ENCODE results near the gene ASTN2. TPM values are rescaled to one million over a fixed set of nuclear protein-coding genes. Genes with fewer than 3 reads are reported as not detected.

ASTN2 gene
- total RNA-seq, 2 donors from 2014 or later = 3.7 to 4.8 TPM

- H3K4me1 Mint-ChIP-seq = no peaks in the 10 kb centered on the region
- ATAC-seq (no peak), DNase-seq (no peak)
- H3K27ac Mint-ChIP-seq = no peak overlapping the region
- H3K36me3 Mint-ChIP-seq (ENCODE audit: low read depth) = no peaks in the 10 kb centered on the region
- H3K4me3 Mint-ChIP-seq = no peak overlapping the region
- no peaks in the 10 kb centered on the region for H3K27me3 Mint-ChIP-seq
- H3K9me3 ChIP-seq (ENCODE audit: control insufficient read depth, low read length, poor library complexity, severe bottlenecking) = no peaks in the 10 kb centered on the region
These were observed 40.7 kb downstream of the ASTN2 start for GRCh38 chr9:117374076-117374725.

GRCh38 chr9:117368684-117369230, 46.1 kb downstream of the ASTN2 start:
- Mint-ChIP-seq H3K4me1 (no peaks in the 10 kb centered on the region), H3K36me3 (ENCODE audit: low read depth) (no peaks in the 10 kb centered on the region), H3K27ac (no peak overlapping the region), H3K4me3 (no peak overlapping the region), H3K27me3 (no peaks in the 10 kb centered on the region)
- no peaks in the 10 kb centered on the region for H3K9me3 ChIP-seq (ENCODE audit: control insufficient read depth, low read length, poor library complexity, severe bottlenecking)
- ATAC-seq (no peak), DNase-seq (no peak)

DNA sequence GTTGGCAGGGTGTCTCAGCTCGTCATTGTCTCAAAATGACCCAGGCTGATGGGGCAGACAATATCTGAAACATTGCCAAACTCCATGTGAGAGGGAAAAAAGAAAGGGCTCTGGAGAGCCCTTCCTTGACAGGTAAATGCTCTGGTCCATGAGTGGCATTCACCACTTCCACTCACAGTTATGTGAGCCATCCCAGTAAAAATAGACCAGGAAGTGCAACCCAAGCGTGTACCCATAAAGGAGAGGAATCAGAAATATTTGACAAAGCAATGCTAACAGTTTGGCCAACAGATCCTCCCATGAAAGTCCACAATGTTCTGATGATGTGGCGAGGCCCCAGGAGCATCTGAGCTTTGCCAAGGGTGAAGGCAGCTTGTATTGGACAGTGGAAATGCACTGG, 49.4 kb downstream of the ASTN2 start:
- no peaks in the 10 kb centered on the region for H3K36me3 Mint-ChIP-seq (ENCODE audit: low read depth)
- no peaks in the 10 kb centered on the region for H3K27me3 Mint-ChIP-seq
- no peaks in the 10 kb centered on the region for H3K9me3 ChIP-seq (ENCODE audit: control insufficient read depth, low read length, poor library complexity, severe bottlenecking)
- DNase-seq = no peak
- ATAC-seq = no peak
- no peak overlapping the region for H3K27ac Mint-ChIP-seq
- H3K4me1 Mint-ChIP-seq = no peaks in the 10 kb centered on the region
- H3K4me3 Mint-ChIP-seq = no peak overlapping the region

DNA sequence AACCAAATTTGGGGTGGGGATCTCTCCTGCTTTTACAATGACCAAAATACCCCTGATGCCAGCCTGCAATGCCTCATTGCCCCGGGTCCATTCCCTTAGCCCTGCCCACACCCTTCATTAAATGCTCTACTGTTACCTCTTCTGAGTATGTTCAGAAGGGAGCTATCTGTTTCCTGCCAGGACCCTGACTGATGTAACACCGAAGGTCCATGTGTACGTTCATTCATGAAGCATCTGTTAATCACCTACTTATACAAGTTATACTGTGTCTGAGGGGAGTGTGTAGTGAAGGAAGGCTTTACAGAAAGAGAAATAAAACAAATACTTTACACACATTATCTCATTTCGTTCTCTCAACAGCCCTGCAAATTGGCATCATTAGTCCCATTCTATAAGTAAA, 51.9 kb downstream of the ASTN2 start:
- ATAC-seq = no peak
- no peaks in the 10 kb centered on the region for H3K36me3 Mint-ChIP-seq (ENCODE audit: low read depth)
- no peak overlapping the region for H3K4me3 Mint-ChIP-seq

DNA sequence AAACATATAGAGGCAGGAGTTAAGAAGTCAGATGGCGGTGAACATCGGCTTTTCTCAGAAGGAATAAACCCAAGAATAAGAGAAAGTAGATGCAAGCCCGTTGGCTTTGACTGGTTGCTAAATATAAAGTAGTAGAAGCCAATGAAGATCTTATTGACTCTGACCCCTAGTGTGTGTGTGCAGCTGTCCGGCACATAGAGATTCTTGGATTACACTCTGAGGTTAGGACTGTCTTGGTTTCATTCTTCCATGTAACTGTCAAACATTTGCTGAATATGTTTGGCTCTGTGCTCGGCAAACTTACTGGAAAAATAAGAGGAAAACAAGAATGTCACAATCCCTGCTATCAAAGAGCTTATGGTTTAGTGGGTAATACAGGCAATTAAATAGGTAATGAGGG, 54.9 kb downstream of the ASTN2 start:
- Mint-ChIP-seq H3K4me1 (no peaks in the 10 kb centered on the region), H3K27ac (no peak overlapping the region), H3K36me3 (ENCODE audit: low read depth) (no peaks in the 10 kb centered on the region), H3K27me3 (no peaks in the 10 kb centered on the region), H3K4me3 (no peak overlapping the region)
- H3K9me3 ChIP-seq (ENCODE audit: control insufficient read depth, low read length, poor library complexity, severe bottlenecking) = no peaks in the 10 kb centered on the region
- ATAC-seq (no peak), DNase-seq (no peak)

More for the DNA sequence above, 51.9 kb downstream of the ASTN2 start:
- Mint-ChIP-seq H3K27ac (no peak overlapping the region), H3K27me3 (no peaks in the 10 kb centered on the region), H3K4me1 (no peaks in the 10 kb centered on the region)
- H3K9me3 ChIP-seq (ENCODE audit: control insufficient read depth, low read length, poor library complexity, severe bottlenecking) = no peaks in the 10 kb centered on the region
- no peak for DNase-seq

DNA sequence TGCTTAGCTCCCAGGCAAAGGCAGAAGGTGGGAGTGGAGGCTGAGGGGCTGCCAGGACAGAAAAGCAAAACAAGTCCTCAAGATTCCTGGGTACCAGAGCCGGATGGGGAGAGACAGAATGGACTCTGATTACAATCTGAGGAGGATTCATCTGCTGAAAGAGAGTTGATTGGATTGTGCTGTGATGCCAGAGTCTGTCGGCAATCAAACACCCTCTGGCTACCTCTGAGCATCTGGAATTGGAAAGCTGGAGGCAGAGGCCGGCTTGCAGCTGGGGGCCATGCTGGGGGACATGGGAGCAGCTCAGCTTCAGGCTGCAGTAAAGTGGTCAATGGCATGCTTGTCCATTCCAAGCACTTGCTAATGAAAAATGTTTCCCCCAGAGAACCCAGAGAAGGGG, 59.3 kb downstream of the ASTN2 start:
- H3K4me1 Mint-ChIP-seq = no peaks in the 10 kb centered on the region
- ATAC-seq (no peak), DNase-seq (no peak)
- no peak overlapping the region for H3K4me3 Mint-ChIP-seq
- H3K9me3 ChIP-seq (ENCODE audit: control insufficient read depth, low read length, poor library complexity, severe bottlenecking) = no peaks in the 10 kb centered on the region
- no peaks in the 10 kb centered on the region for H3K36me3 Mint-ChIP-seq (ENCODE audit: low read depth)
- no peak overlapping the region for H3K27ac Mint-ChIP-seq
- no peaks in the 10 kb centered on the region for H3K27me3 Mint-ChIP-seq

GRCh38 chr9:117354997-117355396, 59.9 kb downstream of the ASTN2 start:
- Mint-ChIP-seq H3K4me1 (no peaks in the 10 kb centered on the region), H3K27me3 (no peaks in the 10 kb centered on the region), H3K36me3 (ENCODE audit: low read depth) (no peaks in the 10 kb centered on the region), H3K27ac (no peak overlapping the region), H3K4me3 (no peak overlapping the region)
- H3K9me3 ChIP-seq (ENCODE audit: control insufficient read depth, low read length, poor library complexity, severe bottlenecking) = no peaks in the 10 kb centered on the region
- DNase-seq (no peak), ATAC-seq (no peak)

DNA sequence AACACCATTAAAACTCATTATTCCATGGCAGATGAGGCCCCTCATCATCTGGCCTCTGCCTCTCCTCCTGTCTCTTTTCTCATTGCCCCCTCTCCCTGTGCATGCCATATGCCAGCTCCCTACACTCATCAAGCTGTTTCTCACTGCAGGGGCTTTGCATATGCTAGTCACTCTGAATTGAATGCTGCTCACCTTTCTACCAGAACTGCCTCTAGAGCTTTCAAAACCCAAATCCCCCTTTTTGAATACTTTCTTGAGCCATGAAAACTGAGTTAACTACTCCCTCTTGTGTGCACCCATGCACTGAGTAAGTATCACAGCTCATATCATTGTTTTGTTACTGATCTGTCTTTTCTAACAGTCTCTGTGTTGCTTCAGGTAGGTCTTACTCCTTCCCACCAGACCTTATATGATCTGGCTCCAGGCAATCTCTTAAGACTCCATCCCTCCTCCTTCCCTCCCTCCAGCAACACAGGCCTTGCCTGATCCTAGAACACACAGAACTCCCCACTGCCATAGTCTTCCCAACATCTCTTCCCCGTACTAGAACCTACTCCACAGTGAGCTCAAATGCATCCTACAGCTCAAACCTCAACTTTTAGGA, 60.5 kb downstream of the ASTN2 start:
- H3K9me3 ChIP-seq (ENCODE audit: control insufficient read depth, low read length, poor library complexity, severe bottlenecking) = no peaks in the 10 kb centered on the region
- ATAC-seq (no peak), DNase-seq (no peak)
- no peak overlapping the region for H3K4me3 Mint-ChIP-seq
- H3K4me1 Mint-ChIP-seq = no peaks in the 10 kb centered on the region
- no peaks in the 10 kb centered on the region for H3K27me3 Mint-ChIP-seq
- H3K27ac Mint-ChIP-seq = no peak overlapping the region
- no peaks in the 10 kb centered on the region for H3K36me3 Mint-ChIP-seq (ENCODE audit: low read depth)

- no peak overlapping the region for H3K4me3 Mint-ChIP-seq
- ATAC-seq = no peak
- no peaks in the 10 kb centered on the region for H3K36me3 Mint-ChIP-seq (ENCODE audit: low read depth)
- H3K27me3 Mint-ChIP-seq = no peaks in the 10 kb centered on the region
- no peaks in the 10 kb centered on the region for H3K9me3 ChIP-seq (ENCODE audit: control insufficient read depth, low read length, poor library complexity, severe bottlenecking)
- no peak for DNase-seq
- no peaks in the 10 kb centered on the region for H3K4me1 Mint-ChIP-seq
- no peak overlapping the region for H3K27ac Mint-ChIP-seq
These were observed 69.8 kb downstream of the ASTN2 start for GRCh38 chr9:117344892-117345660.

- Mint-ChIP-seq H3K27me3 (no peaks in the 10 kb centered on the region), H3K36me3 (ENCODE audit: low read depth) (no peaks in the 10 kb centered on the region), H3K27ac (no peak overlapping the region), H3K4me1 (no peaks in the 10 kb centered on the region), H3K4me3 (no peak overlapping the region)
- DNase-seq (no peak), ATAC-seq (no peak)
- no peaks in the 10 kb centered on the region for H3K9me3 ChIP-seq (ENCODE audit: control insufficient read depth, low read length, poor library complexity, severe bottlenecking)
These were observed 71.4 kb downstream of the ASTN2 start for GRCh38 chr9:117343427-117343826.

- Mint-ChIP-seq H3K36me3 (ENCODE audit: low read depth) (no peaks in the 10 kb centered on the region), H3K4me3 (no peak overlapping the region), H3K27ac (no peak overlapping the region), H3K27me3 (no peaks in the 10 kb centered on the region), H3K4me1 (no peaks in the 10 kb centered on the region)
- DNase-seq = no peak
- no peak for ATAC-seq
- no peaks in the 10 kb centered on the region for H3K9me3 ChIP-seq (ENCODE audit: control insufficient read depth, low read length, poor library complexity, severe bottlenecking)
These were observed 73.7 kb downstream of the ASTN2 start for GRCh38 chr9:117341151-117341550.

DNA sequence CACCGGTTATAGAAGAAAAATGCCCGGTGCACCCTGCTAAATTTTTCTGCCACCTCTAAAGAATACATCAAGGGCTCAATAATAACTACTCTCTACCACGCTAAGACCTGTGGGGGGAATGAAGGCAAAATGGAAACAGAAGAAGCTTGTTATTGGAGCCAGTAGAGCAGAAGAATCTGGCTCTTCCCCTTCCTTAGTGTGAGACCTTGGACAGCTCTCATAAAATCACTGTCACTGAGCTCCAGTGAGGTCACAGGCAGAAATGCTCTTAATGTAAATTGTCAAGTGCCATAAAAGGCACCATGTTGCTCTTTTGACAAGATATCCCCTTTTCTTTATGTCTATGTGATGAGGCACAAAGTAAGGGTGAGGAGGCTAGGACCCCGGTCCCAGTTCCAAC, 74.4 kb downstream of the ASTN2 start:
- H3K9me3 ChIP-seq (ENCODE audit: control insufficient read depth, low read length, poor library complexity, severe bottlenecking) = no peaks in the 10 kb centered on the region
- Mint-ChIP-seq H3K4me3 (no peak overlapping the region), H3K4me1 (no peaks in the 10 kb centered on the region), H3K27me3 (no peaks in the 10 kb centered on the region), H3K27ac (no peak overlapping the region), H3K36me3 (ENCODE audit: low read depth) (no peaks in the 10 kb centered on the region)
- ATAC-seq (no peak), DNase-seq (no peak)

- DNase-seq (no peak), ATAC-seq (no peak)
- H3K27ac Mint-ChIP-seq = no peak overlapping the region
- H3K4me1 Mint-ChIP-seq = no peaks in the 10 kb centered on the region
- no peaks in the 10 kb centered on the region for H3K27me3 Mint-ChIP-seq
- H3K36me3 Mint-ChIP-seq (ENCODE audit: low read depth) = no peaks in the 10 kb centered on the region
- H3K9me3 ChIP-seq (ENCODE audit: control insufficient read depth, low read length, poor library complexity, severe bottlenecking) = no peaks in the 10 kb centered on the region
- no peak overlapping the region for H3K4me3 Mint-ChIP-seq
These were observed 78.9 kb downstream of the ASTN2 start for GRCh38 chr9:117335837-117336433.
